Body of pancreas (tissue), 4 donors: ENCODE data around the gene CAMK1D. TPM values are rescaled to one million over a fixed set of nuclear protein-coding genes. Genes with fewer than 3 reads are reported as not detected.

Experiments
- ATAC-seq: fragments of 150-250 bp; one replicate; pipeline ENCODE4 v1.9.1; 2016
- DNase-seq, 4 donors: peaks; one replicate each; pipeline ENCODE4 v3.0.0-alpha.2; 2019
- H3K27ac ChIP-seq, 4 donors: fragments of 200-600 bp; sonication (generic); 1 replicate in 3 of 4; 2 replicates in 1 of 4; pipeline versions ENCODE4 v1.5.1 to v1.6.1; 2016 to 2019; ENCODE audit warnings: mild to moderate bottlenecking in 1 of 4, mixed read lengths in 1 of 4, moderate library complexity in 1 of 4
- H3K27me3 ChIP-seq, 2 donors: fragments of 200-600 bp; sonication (generic); one replicate each; pipeline ENCODE4 v1.6.0; 2016; ENCODE audit warnings: mild to moderate bottlenecking in 1 of 2
- H3K36me3 ChIP-seq, 2 donors: fragments of 200-600 bp; sonication (generic); replicated peaks in 1 of 2; 2 replicates each; pipeline ENCODE4 v1.5.1; 2016; ENCODE audit warnings: low read depth in 2 of 2; ENCODE audit not compliant: insufficient read depth in 1 of 2
- H3K4me1 ChIP-seq: fragments of 200-600 bp; sonication (generic); one replicate; pipeline ENCODE4 v1.6.0; 2016
- H3K4me3 ChIP-seq, 2 donors: fragments of 200-600 bp; sonication (generic); 1 replicate in 1 of 2; 2 replicates in 1 of 2; pipeline ENCODE4 v1.5.1; 2016 to 2019
- H3K9me3 ChIP-seq, 3 donors: fragments of 200-600 bp; sonication (generic); 1 replicate in 2 of 3; 2 replicates in 1 of 3; pipeline ENCODE4 v1.5.1; 2016
- POLR2A ChIP-seq, 3 donors: fragments of 450-650 bp; IDR thresholded peaks; one replicate each; pipeline ENCODE4 v1.6.1; 2016; ENCODE audit warnings: antibody characterized with exemption in 3 of 3, mild to moderate bottlenecking in 2 of 3
- WGBS, 2 donors: methylation state at CpG; one replicate each; pipeline ENCODE4 v1.1.5; 2017; 5-methylcytosine and 5-hydroxymethylcytosine counted together
- intact Hi-C: fragments of 100-400 bp; cut with DNase I; formaldehyde crosslinking; loops from one replicate; pipeline ENCODE4 v1.15.1; 2023
- total RNA-seq, 2 donors: library from RNA; depleted of rRNA; stranded (reverse); fragments of >200 nt; gene quantifications; one replicate each; pipeline ENCODE4 v1.1.0, GENCODE V29; 2016
- TF ChIP-seq, protein P1 (sequence below), 7 experiments: fragments of 450-650 bp in 4 of 7; fragments of 200-600 bp in 3 of 7; sonication (generic) in 3 of 7; IDR thresholded peaks; one replicate each; pipeline ENCODE4 v1.5.1; 2016 to 2019; ENCODE audit warnings: antibody characterized with exemption in 7 of 7

The CAMK1D gene
- total RNA-seq, 2 donors from 2014 or later = 12.5 to 14.2 TPM

DNA sequence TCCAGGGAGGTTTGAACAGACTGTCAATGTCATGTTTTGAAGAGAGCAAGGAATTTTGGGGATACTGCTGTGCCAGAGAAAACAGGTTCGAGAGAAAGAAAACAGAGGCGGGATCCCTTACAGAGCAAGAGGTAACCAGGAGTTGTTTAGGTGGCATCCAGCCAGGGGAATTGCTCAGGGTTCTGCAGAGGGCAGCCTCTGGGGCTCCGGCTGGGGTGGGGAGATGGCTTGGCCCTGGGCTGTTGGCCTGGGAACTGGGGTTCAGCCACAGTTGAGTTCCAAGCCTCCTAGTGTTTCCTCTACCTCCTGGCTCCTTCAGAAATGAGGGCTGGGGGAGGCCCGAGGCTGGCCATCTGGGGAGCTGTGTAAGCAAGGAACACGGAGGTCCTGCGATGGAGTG is 68.0 kb downstream of the CAMK1D start:
- no peaks in the 10 kb centered on the region for H3K27me3 ChIP-seq
- DNase-seq (no peak), ATAC-seq (no peak)
- 76 to 83% methylated on average over 5 to 6 of the region's 6 CpGs for WGBS, 2 donors
- H3K27ac ChIP-seq = no peak overlapping the region
- intact Hi-C loops = no loop called here
- H3K4me3 ChIP-seq = no peak overlapping the region
- no peaks in the 10 kb centered on the region for H3K9me3 ChIP-seq
- TF ChIP-seq, protein P1, sequence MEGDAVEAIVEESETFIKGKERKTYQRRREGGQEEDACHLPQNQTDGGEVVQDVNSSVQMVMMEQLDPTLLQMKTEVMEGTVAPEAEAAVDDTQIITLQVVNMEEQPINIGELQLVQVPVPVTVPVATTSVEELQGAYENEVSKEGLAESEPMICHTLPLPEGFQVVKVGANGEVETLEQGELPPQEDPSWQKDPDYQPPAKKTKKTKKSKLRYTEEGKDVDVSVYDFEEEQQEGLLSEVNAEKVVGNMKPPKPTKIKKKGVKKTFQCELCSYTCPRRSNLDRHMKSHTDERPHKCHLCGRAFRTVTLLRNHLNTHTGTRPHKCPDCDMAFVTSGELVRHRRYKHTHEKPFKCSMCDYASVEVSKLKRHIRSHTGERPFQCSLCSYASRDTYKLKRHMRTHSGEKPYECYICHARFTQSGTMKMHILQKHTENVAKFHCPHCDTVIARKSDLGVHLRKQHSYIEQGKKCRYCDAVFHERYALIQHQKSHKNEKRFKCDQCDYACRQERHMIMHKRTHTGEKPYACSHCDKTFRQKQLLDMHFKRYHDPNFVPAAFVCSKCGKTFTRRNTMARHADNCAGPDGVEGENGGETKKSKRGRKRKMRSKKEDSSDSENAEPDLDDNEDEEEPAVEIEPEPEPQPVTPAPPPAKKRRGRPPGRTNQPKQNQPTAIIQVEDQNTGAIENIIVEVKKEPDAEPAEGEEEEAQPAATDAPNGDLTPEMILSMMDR (IDR thresholded peaks at IDR 0.05) = no peak
- no peak for TF ChIP-seq POLR2A (IDR thresholded peaks at IDR 0.05)
- no peaks in the 10 kb centered on the region for H3K36me3 ChIP-seq
- peaks cover 24% of the 10 kb centered on the region for H3K4me1 ChIP-seq

DNA sequence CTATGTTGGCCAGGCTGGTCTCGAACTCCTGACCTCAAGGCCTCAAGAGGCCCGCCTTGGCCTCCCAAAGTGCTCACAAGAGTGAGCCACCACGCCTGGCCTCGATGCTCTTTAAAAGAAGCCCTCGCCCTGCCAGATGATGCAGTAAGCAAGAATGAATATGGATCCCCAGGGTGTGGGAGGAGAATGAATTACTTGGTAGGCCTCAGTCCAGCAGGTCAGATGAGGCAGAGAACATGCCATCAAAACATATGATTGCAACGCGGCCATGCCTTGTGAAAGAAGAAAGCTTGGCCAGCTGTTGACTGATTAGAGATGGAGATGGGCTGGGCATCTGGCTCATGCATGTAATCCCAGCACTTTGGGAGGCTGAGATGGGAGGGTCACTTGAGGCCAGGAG is 68.7 kb downstream of the CAMK1D start:
- no peak for TF ChIP-seq POLR2A (IDR thresholded peaks at IDR 0.05)
- TF ChIP-seq, protein P1 (IDR thresholded peaks at IDR 0.05) = no peak
- DNase-seq (peak in 2 of 4 donors; percentile 18 to 33), ATAC-seq (peak; percentile 46)
- intact Hi-C loops = no loop called here
- Histone ChIP-seq H3K27ac (no peak overlapping the region), H3K27me3 (no peaks in the 10 kb centered on the region), H3K9me3 (no peaks in the 10 kb centered on the region), H3K4me3 (no peak overlapping the region), H3K36me3 (no peaks in the 10 kb centered on the region), H3K4me1 (peaks cover 24% of the 10 kb centered on the region)
- 60 to 76% methylated on average over 7 of the region's 7 CpGs for WGBS, 2 donors

DNA sequence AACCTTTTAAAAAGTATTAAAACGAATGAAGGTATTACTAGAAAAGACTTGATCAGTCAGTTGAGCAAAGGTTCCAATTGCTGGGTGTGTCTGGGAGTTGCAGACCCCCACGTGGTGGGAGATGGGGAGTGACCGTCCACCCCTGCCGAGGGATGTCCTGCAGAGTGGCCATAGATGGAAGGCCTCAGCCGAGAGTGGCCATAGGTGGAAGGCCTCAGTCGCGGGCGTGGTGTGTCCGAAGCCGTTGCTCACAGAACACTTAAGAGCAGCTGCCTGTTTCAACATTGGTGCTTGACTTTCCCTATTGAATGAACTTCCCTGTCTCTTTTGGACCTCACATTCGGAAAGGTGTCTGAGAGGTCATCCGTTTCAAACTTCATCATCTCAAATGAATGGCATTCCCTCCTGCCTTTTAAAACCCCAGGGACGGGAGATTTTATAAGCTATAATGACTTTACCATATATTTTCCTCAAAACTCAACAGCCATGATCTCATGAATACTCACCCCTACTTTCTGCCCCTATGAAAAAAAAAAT is 69.4 kb downstream of the CAMK1D start:
- no peak for TF ChIP-seq POLR2A (IDR thresholded peaks at IDR 0.05)
- TF ChIP-seq, protein P1 (IDR thresholded peaks at IDR 0.05) = no peak
- H3K36me3 ChIP-seq = no peaks in the 10 kb centered on the region
- no peak overlapping the region for H3K27ac ChIP-seq
- H3K4me3 ChIP-seq = no peak overlapping the region
- no peaks in the 10 kb centered on the region for H3K27me3 ChIP-seq
- 90% methylated on average over 13 of the region's 13 CpGs for WGBS, 2 donors
- H3K9me3 ChIP-seq = no peaks in the 10 kb centered on the region
- peak in 1 of 4 donors; percentile 7 for DNase-seq
- intact Hi-C loops = no loop called here
- no peak for ATAC-seq
- H3K4me1 ChIP-seq = peaks cover 24% of the 10 kb centered on the region

DNA sequence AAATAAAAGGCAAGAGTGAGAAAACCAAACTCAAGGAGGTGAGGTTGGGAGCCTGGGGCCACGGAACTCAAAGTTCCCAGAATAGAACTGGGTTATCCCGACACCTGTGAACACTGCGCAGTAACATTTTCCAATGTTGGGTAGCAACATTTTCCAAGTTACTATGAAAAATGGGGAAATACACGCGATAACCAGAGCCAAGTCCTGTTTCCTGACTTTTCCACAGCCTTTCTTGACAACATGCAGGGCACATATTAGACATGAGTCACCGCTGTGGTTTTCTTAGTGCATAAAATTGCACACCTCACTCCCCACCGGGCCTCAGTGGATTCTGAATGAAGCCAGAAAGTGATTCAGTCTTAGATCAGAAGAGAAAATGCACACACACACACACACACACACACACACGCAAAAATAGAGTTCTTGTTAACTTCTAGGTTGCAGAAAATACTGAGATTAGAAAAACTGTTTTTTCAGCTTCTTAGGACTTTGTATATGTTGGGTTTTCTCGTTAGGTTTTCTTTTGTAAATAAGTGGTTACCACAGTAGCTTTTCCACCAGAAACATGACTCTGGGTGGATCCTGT is 70.0 kb downstream of the CAMK1D start:
- TF ChIP-seq, protein P1 (IDR thresholded peaks at IDR 0.05) = no peak
- TF ChIP-seq POLR2A (IDR thresholded peaks at IDR 0.05) = no peak
- DNase-seq = peak in 2 of 4 donors; percentile 15 to 50
- WGBS, 2 donors = 73 to 78% methylated on average over 9 of the region's 9 CpGs

More for the DNA sequence above, 70.0 kb downstream of the CAMK1D start:
- Histone ChIP-seq H3K27me3 (no peaks in the 10 kb centered on the region), H3K9me3 (no peaks in the 10 kb centered on the region), H3K36me3 (no peaks in the 10 kb centered on the region), H3K4me3 (no peak overlapping the region), H3K27ac (no peak overlapping the region), H3K4me1 (peaks cover 24% of the 10 kb centered on the region)
- peak; percentile 43 for ATAC-seq
- intact Hi-C loops = no loop called here
